ENCODE measurements around the gene PLG.
"Not testable (repeated sequence)": the region's sequence is repeated elsewhere in the genome, so short reads cannot be mapped to it uniquely, and the experiment has no call there.

PLG gene

DNA sequence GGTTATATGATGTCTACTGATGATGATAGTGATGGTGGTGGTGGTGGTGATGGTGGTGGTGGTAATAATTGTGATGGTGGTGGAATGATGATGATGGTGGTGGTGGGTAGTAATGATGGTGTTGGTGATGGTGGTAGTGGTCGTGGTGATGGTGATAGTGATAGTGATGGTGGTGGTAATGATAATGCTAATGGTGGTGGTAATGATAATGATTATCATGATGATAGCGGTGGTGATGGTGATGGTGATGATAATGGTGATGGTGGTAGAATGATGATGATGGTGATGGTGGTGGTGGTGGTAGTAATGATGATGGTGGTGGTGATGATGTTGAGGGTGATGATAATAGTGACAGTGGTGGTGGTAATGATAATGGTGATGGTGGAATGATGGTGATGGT lies 33.5 kb upstream of the PLG start:
- no peak for DNase-seq (ENCODE audit: low read depth)
- H3K4me3 ChIP-seq (ENCODE audit: low read depth, low read length): no peak overlapping the region
- TF ChIP-seq CTCF (IDR thresholded peaks at IDR 0.05; ENCODE audit: low read depth, low read length, missing control alignments): no peak

GRCh38 chr6:160676418-160676817 lies 25.6 kb upstream of the PLG start:
- H3K4me3 ChIP-seq (ENCODE audit: low read depth, low read length); DNase-seq (ENCODE audit: low read depth): not testable (repeated sequence)

DNA sequence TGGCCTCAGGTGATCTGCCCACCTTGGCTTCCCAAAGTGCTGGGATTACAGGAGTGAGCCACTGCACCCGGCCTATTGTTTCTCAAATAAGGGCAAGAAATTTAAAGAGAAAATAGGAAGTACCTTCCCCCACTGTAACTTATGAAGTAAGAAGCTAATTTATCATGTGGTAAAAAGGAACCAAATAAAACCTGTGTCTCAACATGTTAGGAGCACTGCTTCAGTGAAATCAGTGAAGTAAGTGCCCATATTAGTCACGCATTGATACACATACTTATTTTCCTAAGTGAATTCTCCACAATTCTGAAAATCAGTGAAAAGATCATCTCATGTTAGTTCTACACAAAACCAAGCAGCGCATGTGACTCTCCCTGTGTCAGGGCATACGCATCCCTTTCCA lies 23.8 kb upstream of the PLG start:
- TF ChIP-seq CTCF (IDR thresholded peaks at IDR 0.05; ENCODE audit: low read depth, low read length, missing control alignments): no peak
- DNase-seq (ENCODE audit: low read depth): no peak
- H3K4me3 ChIP-seq (ENCODE audit: low read depth, low read length): no peak overlapping the region

DNA sequence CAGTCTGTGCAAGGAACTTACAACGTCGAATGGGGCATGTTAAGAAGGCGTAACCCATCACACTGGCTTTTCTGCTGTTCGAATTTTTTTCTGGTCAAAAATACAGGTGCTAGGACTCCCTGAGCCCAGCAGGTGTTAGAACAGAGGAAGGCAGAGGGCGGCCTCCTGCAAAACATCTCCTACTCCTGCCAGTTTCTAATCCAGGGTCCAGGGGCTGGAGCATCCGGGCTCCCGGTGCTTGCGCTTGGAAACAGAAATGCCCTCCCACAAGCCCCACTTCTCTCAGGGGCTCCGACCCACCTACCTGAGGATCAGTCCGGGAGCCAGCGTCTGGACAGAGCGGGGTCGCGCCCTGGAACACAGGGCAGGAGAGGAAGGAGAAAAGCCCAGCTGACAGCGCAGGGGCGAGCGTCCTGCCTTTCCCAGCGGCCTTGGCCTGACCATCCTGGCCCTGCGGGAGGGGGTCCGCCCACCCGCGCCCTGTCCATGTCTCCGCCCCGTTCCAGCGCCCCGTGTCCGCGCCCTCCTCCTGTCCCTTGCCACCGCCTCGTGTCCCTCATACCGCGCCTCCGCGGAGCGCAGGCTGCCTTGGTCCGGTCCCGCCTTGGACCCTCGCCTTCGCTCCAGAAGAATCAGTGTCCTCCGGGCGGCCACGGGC lies 23.2 kb upstream of the PLG start:
- no peak for DNase-seq (ENCODE audit: low read depth)
- no peak overlapping the region for H3K4me3 ChIP-seq (ENCODE audit: low read depth, low read length)
- no peak for TF ChIP-seq CTCF (IDR thresholded peaks at IDR 0.05; ENCODE audit: low read depth, low read length, missing control alignments)

DNA sequence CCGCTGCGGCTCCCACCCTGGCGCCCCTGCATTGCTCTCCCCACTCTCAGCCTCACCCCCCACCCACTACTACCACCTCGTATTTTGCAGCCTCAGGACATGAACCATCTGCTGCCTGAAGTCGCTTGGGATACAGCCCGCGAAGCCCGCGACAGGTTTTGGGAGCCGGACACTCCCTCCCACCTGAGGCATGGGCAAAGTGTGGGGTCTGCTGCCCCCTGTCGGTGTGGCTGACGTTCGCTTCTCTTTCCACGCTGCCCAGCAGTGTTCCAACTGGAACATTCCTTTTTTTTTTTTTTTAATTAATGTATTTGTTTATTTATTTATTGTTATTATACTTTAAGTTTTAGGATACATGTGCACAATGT lies 22.7 kb upstream of the PLG start:
- no peak overlapping the region for H3K4me3 ChIP-seq (ENCODE audit: low read depth, low read length)
- no peak for DNase-seq (ENCODE audit: low read depth)
- no peak for TF ChIP-seq CTCF (IDR thresholded peaks at IDR 0.05; ENCODE audit: low read depth, low read length, missing control alignments)

DNA sequence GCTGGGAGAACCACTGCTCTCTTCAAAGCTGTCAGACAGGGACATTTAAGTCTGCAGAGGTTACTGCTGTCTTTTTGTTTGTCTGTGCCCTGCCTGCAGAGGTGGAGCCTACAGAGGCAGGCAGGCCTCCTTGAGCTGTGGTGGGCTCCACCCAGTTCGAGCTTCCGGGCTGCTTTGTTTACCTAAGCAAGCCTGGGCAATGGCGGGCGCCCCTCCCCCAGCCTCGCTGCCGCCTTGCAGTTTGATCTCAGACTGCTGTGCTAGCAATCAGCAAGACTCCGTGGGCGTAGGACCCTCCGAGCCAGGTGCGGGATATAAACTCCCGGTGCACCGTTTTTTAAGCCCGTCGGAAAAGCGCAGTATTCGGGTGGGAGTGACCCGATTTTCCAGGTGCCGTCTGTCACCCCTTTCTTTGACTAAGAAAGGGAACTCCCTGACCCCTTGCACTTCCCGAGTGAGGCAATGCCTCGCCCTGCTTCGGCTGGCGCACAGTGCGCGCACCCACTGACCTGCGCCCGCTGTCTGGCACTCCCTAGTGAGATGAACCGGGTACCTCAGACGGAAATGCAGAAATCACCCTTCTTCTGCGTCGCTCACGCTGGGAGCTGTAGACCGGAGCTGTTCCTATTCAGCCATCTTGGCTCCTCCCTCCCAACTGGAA lies 16.8 kb upstream of the PLG start:
- DNase-seq (ENCODE audit: low read depth): not testable (repeated sequence)

GRCh38 chr6:160685762-160686450 lies 16.1 kb upstream of the PLG start:
- no peak for TF ChIP-seq CTCF (IDR thresholded peaks at IDR 0.05; ENCODE audit: low read depth, low read length, missing control alignments)
- no peak for DNase-seq (ENCODE audit: low read depth)
- H3K4me3 ChIP-seq (ENCODE audit: low read depth, low read length): no peak overlapping the region

More for the DNA sequence above, 16.8 kb upstream of the PLG start:
- H3K4me3 ChIP-seq (ENCODE audit: low read depth, low read length): not testable (repeated sequence)

GRCh38 chr6:160690458-160690857 lies 11.6 kb upstream of the PLG start:
- TF ChIP-seq CTCF (IDR thresholded peaks at IDR 0.05; ENCODE audit: low read depth, low read length, missing control alignments): no peak
- no peak overlapping the region for H3K4me3 ChIP-seq (ENCODE audit: low read depth, low read length)
- no peak for DNase-seq (ENCODE audit: low read depth)
